Measurements from ENCODE around the gene DNAJB6.

GRCh38 chr7:157444843-157445135 lies 108.0 kb downstream of the DNAJB6 start:
- TF ChIP-seq POLR2AphosphoS5 (IDR thresholded peaks at IDR 0.05; ENCODE audit: insufficient read depth in 1 of 2, low read depth in 1 of 2), result no peak
- TF ChIP-seq POLR2A (IDR thresholded peaks at IDR 0.05), result no peak

All from vagina (tissue), 2 donors.